CD4-positive, alpha-beta T cell treated with Interleukin-17A for 1 hour (primary cell): ENCODE data around the gene MRPL32.

ENCODE experiments used
- DNase-seq: peaks from one replicate; pipeline ENCODE4 v3.0.0-alpha.2; 2020

MRPL32 gene

GRCh38 chr7:42972699-42973500, 40.7 kb downstream of the MRPL32 start:
- no peak for DNase-seq

- DNase-seq = no peak
Observed at GRCh38 chr7:42976371-42976770, 44.2 kb downstream of the MRPL32 start.

- no peak for DNase-seq
Observed at GRCh38 chr7:42978496-42978895, 46.3 kb downstream of the MRPL32 start.

GRCh38 chr7:42980084-42980483, 47.9 kb downstream of the MRPL32 start:
- DNase-seq = no peak

- no peak for DNase-seq
Observed at GRCh38 chr7:42980514-42980913, 48.3 kb downstream of the MRPL32 start.

GRCh38 chr7:42981601-42982000, 49.4 kb downstream of the MRPL32 start:
- no peak for DNase-seq

- no peak for DNase-seq
Observed at GRCh38 chr7:42982604-42983115, 50.5 kb downstream of the MRPL32 start.

- DNase-seq = no peak
Observed at GRCh38 chr7:42984137-42984536, 52.0 kb downstream of the MRPL32 start.

- DNase-seq = no peak
Observed at GRCh38 chr7:42986213-42986612, 54.0 kb downstream of the MRPL32 start.

GRCh38 chr7:42986781-42987248, 54.6 kb downstream of the MRPL32 start:
- DNase-seq = no peak
